ENCODE measurements around the gene MTIF3. TPM values are rescaled to one million over a fixed set of nuclear protein-coding genes. Genes with fewer than 3 reads are reported as not detected.
A peak's percentile ranks its signal among the peaks of the same experiment; 100 is the strongest.

Gene MTIF3
- total RNA-seq, 2 experiments from 2014 or later = 37.9 to 42.9 TPM

GRCh38 chr13:27483421-27483820, 33.1 kb upstream of the MTIF3 start:
- no TSS peak for BruUV-seq (replicated peaks)
- intact Hi-C loops (cut with micrococcal nuclease; ENCODE audit: unreplicated experiment) = no loop called here
- Histone ChIP-seq H3K9me2 (ENCODE audit: insufficient read depth, low read length) (no peaks in the 10 kb centered on the region), H3K4me2 (ENCODE audit: low read length) (peak overlapping the region; percentile 45), H3K4me1 (ENCODE audit: insufficient read depth, low read length, poor library complexity, severe bottlenecking) (peaks cover 12% of the 10 kb centered on the region), H4K20me1 (ENCODE audit: insufficient read depth, low read length) (no peaks in the 10 kb centered on the region), H3K36me3 (ENCODE audit: insufficient read depth, low read length) (no peaks in the 10 kb centered on the region), H3K4me3 (ENCODE audit: low read depth, low read length, poor library complexity, severe bottlenecking) (peak overlapping the region; percentile 38), H3K79me2 (ENCODE audit: insufficient read depth, low read depth, low read length) (no peaks in the 10 kb centered on the region; the same call in 1 of the 2 replicates), H3K9me3 (ENCODE audit: low read length) (peaks cover 10% of the 10 kb centered on the region; the same call in 1 of the 2 replicates), H3K27ac (ENCODE audit: low read depth, low read length, poor library complexity, severe bottlenecking) (no peak overlapping the region), H2AFZ (ENCODE audit: low read length) (peak overlapping the region; percentile 97)
- ChIA-PET POLR2A (interaction anchor here (0.6 kb wide), 1 partner anchor 36 kb away, joined by 4 read pairs; no protein-coding TSS in a partner anchor), CTCF (ENCODE audit: unreplicated experiment) (no interaction called here)
- no peak for TF ChIP-seq CTCF (conservative IDR thresholded peaks at IDR 0.05; ENCODE audit: low read length)
- no peak for TF ChIP-seq EZH2phosphoT487 (IDR thresholded peaks at IDR 0.05; ENCODE audit: borderline replicate concordance, low read depth, low read length)
- no peak for DNase-seq (ENCODE audit: low spot score)

GRCh38 chr13:27482983-27483382, 32.6 kb upstream of the MTIF3 start:
- Histone ChIP-seq H2AFZ (ENCODE audit: low read length) (peak overlapping the region; percentile 97), H3K4me3 (ENCODE audit: low read depth, low read length, poor library complexity, severe bottlenecking) (peak overlapping the region; percentile 38), H4K20me1 (ENCODE audit: insufficient read depth, low read length) (no peaks in the 10 kb centered on the region), H3K9me3 (ENCODE audit: low read length) (peaks cover 10% of the 10 kb centered on the region; the same call in 1 of the 2 replicates), H3K9me2 (ENCODE audit: insufficient read depth, low read length) (no peaks in the 10 kb centered on the region), H3K36me3 (ENCODE audit: insufficient read depth, low read length) (no peaks in the 10 kb centered on the region), H3K4me1 (ENCODE audit: insufficient read depth, low read length, poor library complexity, severe bottlenecking) (peaks cover 12% of the 10 kb centered on the region), H3K4me2 (ENCODE audit: low read length) (peak overlapping the region; percentile 45), H3K27ac (ENCODE audit: low read depth, low read length, poor library complexity, severe bottlenecking) (no peak overlapping the region), H3K79me2 (ENCODE audit: insufficient read depth, low read depth, low read length) (no peaks in the 10 kb centered on the region; the same call in 1 of the 2 replicates)
- CTCF ChIA-PET (ENCODE audit: unreplicated experiment) = no interaction called here
- no TSS peak for BruUV-seq (replicated peaks)
- TF ChIP-seq CTCF (conservative IDR thresholded peaks at IDR 0.05; ENCODE audit: low read length) (no peak), EZH2phosphoT487 (IDR thresholded peaks at IDR 0.05; ENCODE audit: borderline replicate concordance, low read depth, low read length) (no peak)
- peak; percentile 76 for DNase-seq (ENCODE audit: low spot score)
- intact Hi-C loops (cut with micrococcal nuclease; ENCODE audit: unreplicated experiment) = no loop called here
- POLR2A ChIA-PET = no interaction called here

- peaks cover 10% of the 10 kb centered on the region; the same call in 1 of the 2 replicates for H3K9me3 ChIP-seq (ENCODE audit: low read length)
- no peaks in the 10 kb centered on the region for H3K9me2 ChIP-seq (ENCODE audit: insufficient read depth, low read length)
- H3K27ac ChIP-seq (ENCODE audit: low read depth, low read length, poor library complexity, severe bottlenecking) = no peak overlapping the region
- TF ChIP-seq EZH2phosphoT487 (IDR thresholded peaks at IDR 0.05; ENCODE audit: borderline replicate concordance, low read depth, low read length) = no peak
- peak; percentile 80 for TF ChIP-seq CTCF (conservative IDR thresholded peaks at IDR 0.05; ENCODE audit: low read length)
- ChIA-PET POLR2A (interaction anchor here (0.6 kb wide), 1 partner anchor 39 kb away, joined by 3 read pairs; no protein-coding TSS in a partner anchor), CTCF (ENCODE audit: unreplicated experiment) (no interaction called here)
- no peaks in the 10 kb centered on the region for H4K20me1 ChIP-seq (ENCODE audit: insufficient read depth, low read length)
- H3K4me3 ChIP-seq (ENCODE audit: low read depth, low read length, poor library complexity, severe bottlenecking) = no peak overlapping the region
- intact Hi-C loops (cut with micrococcal nuclease; ENCODE audit: unreplicated experiment) = loop anchor here (2.0 kb wide), 1 partner anchor 345 kb away; no protein-coding TSS in a partner anchor
- H3K79me2 ChIP-seq (ENCODE audit: insufficient read depth, low read depth, low read length) = no peaks in the 10 kb centered on the region; the same call in 1 of the 2 replicates
- BruUV-seq (replicated peaks) = no TSS peak
- no peak overlapping the region for H3K4me2 ChIP-seq (ENCODE audit: low read length)
- DNase-seq (ENCODE audit: low spot score) = peak; percentile 43
- no peaks in the 10 kb centered on the region for H3K36me3 ChIP-seq (ENCODE audit: insufficient read depth, low read length)
- H3K4me1 ChIP-seq (ENCODE audit: insufficient read depth, low read length, poor library complexity, severe bottlenecking) = peaks cover 21% of the 10 kb centered on the region
- H2AFZ ChIP-seq (ENCODE audit: low read length) = peak overlapping the region; percentile 97; the same call in 1 of the 2 replicates
Observed at GRCh38 chr13:27481766-27482165, 31.4 kb upstream of the MTIF3 start.
